Spleen (tissue), 7 donors: ENCODE results near the gene SMAD6.

ENCODE experiments used
- POLR2A ChIP-seq, 3 donors: fragments of 450-650 bp; IDR thresholded peaks; one replicate each; pipeline ENCODE4 v1.5.1; 2017; ENCODE audit warnings: antibody characterized with exemption in 3 of 3, mild to moderate bottlenecking in 1 of 3
- TF ChIP-seq, protein P1 (sequence below), 11 experiments: fragments of 200-600 bp in 7 of 11; fragments of 450-650 bp in 4 of 11; sonication (generic) in 4 of 11; IDR thresholded peaks in 8 of 11; conservative IDR thresholded peaks in 3 of 11; 1 replicate in 7 of 11; 2 replicates in 4 of 11; pipeline versions ENCODE4 v1.4.0 to v1.8.0; 2016 to 2021; ENCODE audit warnings: antibody characterized with exemption in 11 of 11, inconsistent platforms in 4 of 11, mild to moderate bottlenecking in 1 of 11
- donor health status: DM: no; HTN: no; CAD: no; lungs with moderate emphysema.
- donor health status: DM: no; HTN: no; CAD: no.
- donor health status: DM: no; HTN: no; CAD: no.

DNA sequence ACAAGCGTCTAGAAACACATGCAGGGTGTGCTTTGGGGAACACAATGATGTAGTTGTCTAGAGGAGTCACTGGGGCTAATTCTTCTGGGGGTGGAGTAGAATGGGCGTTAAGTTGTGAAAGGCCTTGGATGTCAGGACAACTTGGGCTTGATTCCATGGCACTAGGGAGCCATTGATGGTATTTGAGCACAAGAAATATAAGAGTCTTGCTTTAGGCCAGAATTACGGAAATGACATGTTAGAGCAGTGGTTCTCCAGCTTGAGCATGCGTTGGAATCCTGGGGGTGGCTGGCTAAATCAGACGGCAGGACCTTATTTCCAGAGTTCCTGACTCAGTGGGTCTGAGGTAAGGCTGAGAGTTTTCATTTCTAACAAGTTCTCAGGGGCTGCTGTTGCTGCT, 29.2 kb upstream of the SMAD6 start:
- TF ChIP-seq, protein P1, sequence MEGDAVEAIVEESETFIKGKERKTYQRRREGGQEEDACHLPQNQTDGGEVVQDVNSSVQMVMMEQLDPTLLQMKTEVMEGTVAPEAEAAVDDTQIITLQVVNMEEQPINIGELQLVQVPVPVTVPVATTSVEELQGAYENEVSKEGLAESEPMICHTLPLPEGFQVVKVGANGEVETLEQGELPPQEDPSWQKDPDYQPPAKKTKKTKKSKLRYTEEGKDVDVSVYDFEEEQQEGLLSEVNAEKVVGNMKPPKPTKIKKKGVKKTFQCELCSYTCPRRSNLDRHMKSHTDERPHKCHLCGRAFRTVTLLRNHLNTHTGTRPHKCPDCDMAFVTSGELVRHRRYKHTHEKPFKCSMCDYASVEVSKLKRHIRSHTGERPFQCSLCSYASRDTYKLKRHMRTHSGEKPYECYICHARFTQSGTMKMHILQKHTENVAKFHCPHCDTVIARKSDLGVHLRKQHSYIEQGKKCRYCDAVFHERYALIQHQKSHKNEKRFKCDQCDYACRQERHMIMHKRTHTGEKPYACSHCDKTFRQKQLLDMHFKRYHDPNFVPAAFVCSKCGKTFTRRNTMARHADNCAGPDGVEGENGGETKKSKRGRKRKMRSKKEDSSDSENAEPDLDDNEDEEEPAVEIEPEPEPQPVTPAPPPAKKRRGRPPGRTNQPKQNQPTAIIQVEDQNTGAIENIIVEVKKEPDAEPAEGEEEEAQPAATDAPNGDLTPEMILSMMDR (IDR thresholded peaks at IDR 0.05 in 8 of 11, conservative IDR thresholded peaks at IDR 0.05 in 3 of 11), result no peak
- no peak for TF ChIP-seq POLR2A (IDR thresholded peaks at IDR 0.05)
